Right hindlimb (tissue), 1 donor: ENCODE measurements around the gene UBE3C.
"Not testable (repeated sequence)": the region's sequence is repeated elsewhere in the genome, so short reads cannot be mapped to it uniquely, and the experiment has no call there.

Experiments
- DNase-seq: peaks from one replicate; pipeline ENCODE4 v3.0.0-alpha.2; 2018

Gene UBE3C

DNA sequence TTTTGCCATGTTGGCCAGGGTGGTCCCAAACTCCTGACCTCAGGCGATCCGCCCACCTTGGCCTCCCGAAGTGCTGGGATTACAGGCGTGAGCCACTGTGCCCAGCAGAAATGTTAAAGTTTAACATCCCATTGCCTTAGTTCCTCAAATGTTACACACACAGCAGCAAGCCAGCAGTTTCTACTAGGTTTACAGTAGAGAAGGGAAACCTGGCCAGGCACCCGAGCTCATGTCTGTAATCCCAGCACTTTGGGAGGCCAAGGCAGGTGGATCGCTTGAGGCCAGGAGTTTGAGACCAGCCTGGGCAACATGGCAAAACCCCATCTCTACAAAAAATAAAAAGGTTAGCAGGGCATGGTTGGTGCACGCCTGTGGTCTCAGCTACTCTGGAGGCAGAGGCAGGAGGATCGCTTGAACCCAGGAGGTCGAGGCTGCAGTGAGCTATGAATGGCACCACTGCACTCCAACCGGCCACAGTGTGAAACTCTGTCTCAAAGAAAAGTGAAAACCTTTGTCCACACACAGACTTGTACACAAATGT, 135.4 kb downstream of the UBE3C start:
- not testable (repeated sequence) for DNase-seq

DNA sequence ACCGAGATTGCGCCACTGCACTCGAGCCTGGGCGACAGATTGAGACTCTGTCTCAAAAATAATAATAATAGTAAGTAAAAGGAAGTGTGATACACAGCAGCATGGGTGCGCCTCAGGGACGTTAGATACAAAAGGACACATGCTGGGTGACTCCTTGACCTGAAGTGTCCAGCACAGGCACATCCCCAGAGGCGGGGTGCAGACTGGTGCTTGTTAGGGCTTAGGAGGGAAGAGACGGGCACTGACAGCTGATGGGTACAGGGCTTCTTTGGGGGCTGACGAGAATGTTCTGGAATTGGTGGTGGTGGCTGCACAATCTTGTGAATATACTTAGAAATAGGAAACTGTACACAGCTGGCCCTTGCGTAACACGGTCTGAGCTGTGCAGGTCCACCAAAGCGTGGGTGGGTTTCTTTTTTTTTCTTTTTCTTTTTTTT, 136.3 kb downstream of the UBE3C start:
- DNase-seq = no peak

DNA sequence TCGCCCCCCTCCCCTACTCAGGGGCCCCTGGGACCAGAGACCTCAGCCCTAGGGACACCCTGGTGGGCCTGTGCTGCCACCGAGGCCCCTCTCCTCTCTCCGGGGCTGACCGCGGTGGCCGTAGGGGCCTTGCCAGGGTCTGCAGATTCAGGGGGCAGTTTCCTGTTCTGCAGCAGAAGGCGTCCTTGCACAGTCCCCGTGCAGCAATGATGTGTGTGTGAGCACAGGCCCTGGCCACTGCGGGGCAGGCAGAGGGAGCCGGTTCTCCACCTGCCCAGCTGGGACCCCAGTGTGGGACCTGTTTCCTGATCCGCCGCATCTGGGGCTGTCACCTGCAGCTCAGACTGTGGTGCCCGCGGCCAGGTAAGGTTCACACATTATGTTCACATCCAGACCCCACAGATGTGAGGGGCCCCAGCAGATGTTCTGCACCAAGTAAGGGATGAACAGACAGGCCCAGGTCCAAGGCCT, 137.4 kb downstream of the UBE3C start:
- DNase-seq = no peak

DNA sequence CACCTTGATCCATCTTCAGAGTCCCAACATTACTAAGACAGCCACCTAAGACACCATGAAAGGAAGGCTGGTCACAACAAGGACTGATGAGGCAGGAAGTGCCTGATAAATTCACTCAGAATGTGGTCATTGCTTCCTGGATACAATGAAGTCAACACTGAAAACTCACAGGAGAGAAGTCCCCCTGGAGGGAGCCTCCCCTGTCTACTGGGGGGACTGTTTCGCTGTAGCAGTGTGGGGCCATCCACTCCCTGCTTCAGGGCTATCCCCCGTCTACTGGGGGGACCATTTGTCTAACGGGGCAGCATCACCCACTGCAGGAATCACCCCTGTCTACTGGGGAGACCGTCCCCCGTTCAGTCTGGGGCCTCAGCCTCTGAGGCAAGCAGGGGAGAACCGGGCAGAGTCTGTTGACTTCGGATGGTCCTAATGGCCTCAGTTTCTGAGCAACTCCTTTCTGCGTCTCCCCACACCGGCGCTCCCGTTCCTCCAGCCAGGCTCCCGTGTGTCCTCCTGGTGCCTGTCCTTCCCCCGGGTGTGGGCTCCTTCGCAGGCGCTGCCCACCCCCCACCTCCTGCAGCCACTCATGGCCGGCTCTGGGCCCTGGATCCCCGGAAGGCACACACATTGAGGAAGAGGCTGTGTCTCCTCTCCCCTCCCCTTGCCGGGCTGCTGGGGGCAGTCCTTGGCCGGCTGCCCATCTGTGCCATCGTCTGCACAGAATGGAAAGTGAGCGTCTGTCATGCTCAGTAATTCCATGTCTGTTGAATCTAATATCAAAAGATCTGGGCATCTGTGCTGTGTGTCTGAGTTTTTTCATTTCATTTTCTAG, 138.2 kb downstream of the UBE3C start:
- peak; percentile 30 for DNase-seq

DNA sequence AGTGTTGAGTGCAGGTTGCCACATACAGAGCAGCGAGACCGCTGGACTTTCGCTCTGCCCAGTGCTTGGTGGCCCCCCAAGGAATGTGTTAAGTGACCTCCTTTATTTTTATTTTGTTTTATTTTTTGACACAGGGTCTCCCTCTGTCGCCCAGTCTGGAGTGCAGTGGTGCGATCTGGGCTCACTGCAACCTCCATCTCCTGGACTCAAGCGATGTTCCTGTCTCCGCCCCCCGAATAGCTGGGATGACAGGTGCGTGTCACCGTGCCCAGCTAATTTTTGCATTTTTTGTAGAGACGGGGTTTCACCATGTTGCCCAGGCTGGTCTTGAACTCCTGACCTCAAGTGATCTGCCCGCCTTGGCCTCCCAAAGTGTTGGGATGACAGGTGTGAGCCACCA, 138.8 kb downstream of the UBE3C start:
- DNase-seq = not testable (repeated sequence)

DNA sequence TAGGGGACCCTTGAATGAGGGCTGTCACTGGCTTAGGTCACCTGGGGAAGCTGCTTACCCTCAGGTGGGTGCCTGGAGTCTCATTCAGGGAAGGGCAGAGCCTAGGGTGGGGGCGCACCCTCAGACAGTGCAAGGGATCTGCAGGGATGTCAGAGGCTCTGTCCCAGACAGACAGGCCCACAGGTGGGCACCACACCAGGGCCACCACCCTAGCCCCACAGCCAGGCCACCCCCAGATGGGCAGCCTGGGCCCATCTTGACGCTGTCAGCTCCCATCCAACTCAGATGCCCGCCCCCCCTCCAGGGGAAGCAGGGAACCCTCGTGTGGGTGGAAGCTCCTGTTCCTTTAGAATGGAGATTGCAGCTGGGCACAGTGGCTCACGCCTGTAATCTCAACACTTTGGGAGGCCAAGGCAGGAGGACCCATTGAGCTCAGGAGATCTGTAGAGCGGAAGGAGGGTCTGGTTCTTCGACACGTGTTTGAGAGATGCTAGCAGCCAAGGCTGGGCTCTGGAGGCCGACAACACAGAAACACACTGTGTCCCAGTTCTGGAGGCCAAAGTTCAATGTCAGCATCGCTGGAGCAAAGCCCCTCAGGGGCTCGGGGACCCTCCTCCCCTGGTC, 139.6 kb downstream of the UBE3C start:
- no peak for DNase-seq

DNA sequence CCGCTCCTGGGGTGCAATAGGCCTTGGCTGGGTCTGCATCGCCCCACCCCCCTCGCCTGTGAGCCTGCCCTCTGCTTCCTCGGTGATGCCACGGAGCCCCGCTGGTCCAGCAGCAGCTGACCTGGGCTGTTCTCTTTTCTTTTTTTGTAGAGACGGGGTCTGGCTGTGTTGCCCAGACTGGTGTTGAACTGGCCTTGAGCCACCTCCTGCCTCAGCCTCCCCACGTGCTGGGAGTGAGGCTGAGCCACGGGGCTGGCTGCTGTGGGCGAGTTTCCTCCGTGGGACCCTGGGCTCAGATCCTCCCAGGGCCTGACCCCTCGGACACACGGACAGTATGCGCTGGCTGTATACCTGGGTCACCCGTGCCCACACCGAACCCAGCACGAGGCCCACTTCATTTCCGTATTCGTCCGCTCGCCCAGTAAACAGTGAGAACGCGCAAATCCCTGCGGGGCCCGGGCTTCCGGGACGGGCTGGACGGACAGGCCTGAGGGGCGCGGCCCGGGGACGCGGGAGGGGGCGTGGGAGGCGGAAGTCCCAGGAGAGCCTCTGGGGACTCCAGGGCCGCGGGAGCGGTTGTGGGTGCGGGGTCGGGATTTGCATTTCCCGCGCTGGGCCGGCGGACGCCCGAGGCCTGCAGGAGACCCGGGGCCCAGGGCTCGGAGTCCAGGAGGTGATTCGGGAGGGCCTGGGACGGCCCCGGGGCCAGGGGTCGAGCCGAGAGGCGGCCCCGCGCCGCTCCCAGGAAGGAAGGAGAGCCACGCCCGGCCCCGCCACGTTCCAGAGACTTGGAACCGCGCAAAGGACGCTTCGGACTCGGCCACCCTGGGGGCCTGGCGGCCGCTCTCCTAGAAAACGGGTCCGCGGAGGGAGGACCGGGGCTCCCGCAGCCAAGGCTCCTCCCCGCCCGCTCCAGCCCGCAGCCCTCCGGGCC, 140.3 kb downstream of the UBE3C start:
- DNase-seq = peak; percentile 52

DNA sequence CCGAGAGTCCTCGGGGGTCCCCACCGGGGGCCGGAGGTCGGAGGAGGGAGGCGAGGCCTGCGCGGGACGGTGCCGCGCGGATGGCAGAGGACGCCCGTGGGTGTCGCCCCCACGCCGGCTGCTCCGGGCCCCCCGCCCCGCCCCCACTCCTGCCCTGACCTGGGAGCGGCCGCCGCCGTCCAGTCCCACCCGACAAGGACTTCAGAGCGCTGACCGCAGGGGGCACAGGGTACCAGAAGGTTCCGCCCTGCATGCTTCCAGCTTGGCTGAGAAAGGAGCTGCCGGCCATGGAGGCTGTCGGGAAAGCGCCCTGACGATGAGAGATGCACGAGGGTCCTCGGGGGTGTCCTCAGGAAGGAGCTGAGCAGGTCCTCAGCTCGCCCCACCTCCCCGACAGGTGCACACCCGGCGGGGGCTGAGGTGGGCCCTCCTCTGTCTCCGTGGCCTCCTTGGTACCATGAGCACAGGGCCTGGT, 141.1 kb downstream of the UBE3C start:
- DNase-seq = no peak

DNA sequence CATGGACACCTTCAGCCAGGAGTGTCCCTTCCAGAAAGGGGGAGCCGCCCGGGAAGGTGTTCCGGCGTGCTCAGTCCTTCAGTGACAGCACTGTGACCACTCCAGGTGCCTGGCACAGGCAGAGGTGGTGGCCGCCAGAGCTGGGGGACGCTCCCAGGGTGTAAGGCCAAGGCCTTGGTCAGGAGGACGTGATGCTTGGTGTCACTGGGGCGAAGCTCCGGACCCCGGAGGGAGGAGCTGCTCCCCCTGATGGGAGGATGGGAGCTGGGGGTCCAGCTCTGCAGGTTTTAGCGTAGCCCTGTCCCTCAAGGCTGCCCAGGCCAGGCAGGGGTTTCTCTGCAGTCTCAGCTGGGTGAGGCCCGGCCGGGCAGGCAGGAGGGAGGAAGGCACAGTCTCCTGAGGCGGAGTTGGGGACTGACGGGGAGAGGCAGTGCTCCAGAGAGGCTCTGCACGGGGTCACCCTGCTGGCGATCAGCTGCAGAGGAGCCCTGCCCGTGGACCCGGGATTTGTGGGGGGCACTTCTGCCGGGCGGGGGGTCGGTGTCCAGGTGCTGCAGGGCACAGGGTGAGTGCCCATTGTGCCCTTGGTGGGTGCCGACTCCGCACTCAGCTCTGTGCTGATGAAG, 141.6 kb downstream of the UBE3C start:
- DNase-seq = no peak

DNA sequence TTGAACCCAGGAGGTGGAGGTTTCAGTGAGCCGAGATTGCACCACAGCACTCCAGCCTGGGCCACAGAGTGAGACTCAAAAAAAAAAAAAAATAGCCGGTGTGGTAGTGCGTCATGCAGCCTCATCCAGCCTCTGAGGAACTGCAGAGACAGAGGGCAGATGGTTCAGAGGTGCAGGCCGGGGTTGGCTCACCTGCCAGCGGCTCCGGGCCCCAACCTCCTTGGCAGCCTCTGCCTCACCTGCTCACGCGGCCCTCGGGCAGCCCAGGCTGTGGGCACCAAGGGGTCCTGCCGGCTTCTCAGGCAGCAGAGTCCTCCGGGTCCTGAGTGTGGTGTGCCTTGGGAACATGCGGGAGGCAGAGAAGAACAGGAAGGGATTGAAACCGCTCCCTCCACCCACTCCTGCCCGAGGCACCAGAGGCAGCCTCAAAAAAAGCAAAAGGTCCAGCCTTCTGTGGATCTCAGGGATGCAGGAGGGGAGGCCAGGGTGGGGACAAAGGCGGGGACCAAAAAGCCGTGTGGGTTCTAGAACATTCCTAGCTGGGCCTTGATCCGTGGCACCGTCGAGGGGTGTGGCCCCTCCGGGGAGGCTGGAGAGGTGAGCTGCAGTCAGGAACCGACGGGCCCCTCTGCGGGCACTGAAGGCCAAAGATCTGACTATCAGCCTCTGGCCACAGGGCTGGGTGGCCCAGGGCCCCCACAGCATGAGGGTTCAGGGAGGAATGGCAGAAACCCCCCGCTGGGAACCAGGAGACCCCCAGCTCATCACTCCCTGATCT, 142.7 kb downstream of the UBE3C start:
- no peak for DNase-seq

DNA sequence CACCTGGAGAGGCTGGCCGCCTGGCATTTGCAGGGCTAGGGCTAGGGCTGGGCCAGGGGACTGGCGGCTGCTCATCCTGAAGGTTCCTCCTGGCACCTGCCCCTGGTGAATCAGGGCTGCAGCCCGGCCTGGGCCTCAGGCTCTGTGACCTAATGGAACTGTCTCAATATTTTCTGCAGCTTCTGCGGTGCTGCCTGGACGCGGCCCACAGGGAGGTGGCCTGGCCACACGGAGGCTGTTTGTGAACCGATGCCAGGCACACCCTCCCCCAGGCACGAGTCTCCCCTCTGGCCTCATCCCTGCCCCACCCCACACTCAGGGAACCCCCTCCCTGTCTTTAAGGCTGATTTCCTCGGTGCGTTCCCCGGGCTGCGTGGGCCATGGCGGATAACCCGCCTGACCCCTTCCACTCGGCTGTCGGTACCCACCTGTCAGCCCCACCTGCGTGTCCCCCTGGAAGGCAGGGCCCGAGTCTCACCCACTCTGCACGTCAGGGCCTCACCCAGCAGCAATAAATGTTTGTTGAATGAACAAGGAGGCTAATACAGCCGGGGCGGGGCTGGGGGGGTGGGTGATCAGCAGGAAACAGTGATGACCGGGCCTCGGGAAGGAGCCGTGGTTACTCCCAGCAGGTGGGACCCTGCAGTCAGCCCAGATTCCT, 143.5 kb downstream of the UBE3C start:
- no peak for DNase-seq

DNA sequence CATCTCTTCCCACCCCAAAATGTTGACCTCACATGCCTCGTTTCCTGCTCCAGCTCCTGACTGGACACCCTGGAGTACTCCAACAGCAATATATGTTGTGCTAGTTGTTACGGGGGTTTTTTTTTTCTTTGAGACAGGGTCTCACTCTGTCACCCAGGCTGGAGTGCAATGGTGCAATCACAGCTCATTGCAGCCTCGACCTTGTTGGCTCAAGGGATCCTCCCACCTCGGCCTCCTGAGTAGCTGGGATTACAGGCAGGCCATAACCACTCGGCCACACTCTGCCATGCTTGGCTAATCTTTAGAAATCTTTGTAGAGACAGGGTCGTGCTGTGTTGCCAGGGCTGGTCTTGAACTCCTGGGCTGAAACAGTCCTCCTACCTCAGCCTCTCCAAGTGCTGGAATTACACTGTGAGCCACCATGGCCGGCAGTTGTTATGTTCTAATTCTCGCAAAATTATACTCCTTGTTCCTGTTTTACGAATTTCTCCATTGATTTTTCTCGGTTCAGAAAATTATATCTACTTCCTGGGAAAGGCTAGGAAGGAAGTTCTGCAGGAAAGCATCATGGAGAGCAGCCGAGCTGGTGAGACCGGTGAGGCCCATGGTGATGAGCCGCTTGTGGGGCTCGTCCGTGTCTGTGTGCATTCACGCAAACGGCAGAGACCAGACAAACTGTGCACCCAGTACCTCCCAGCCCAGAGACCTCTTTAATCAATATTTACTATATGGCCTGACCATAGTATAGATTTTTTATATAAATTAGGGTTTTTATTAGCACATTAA, 145.7 kb downstream of the UBE3C start:
- no peak for DNase-seq

DNA sequence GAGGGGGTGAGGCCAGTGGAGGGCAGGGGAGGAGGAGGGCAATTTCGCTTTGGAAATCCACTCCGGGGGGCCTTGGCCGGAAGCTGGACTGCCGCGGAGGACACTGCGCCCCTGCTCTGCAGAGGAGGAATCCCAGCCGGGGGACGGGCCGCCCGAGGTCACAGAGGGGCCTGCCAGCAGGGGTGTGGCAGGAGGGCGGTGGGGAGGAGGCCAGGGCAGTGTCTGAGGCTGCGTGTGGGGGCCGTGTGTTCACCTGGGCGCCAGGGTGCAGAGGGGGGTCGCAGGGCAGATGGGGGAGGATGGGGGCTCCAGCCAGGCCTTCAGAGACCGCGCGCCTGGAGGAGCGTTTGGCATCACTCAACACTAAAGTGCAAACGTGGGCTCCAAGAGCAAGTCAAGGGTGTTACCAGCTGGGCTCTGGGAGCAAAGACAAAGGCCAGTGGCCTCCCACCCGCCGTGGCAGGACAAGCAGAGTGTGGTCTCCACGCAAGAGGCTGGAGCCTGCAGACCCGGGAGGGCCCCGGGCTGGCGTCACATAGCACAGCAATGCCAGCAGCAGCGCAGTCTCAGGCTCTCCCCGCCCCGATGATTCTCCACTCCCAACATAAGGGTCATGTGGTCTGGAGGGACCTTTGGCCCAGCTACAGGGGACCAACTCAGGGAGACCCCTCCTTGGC, 152.8 kb downstream of the UBE3C start:
- peak; percentile 2 for DNase-seq

DNA sequence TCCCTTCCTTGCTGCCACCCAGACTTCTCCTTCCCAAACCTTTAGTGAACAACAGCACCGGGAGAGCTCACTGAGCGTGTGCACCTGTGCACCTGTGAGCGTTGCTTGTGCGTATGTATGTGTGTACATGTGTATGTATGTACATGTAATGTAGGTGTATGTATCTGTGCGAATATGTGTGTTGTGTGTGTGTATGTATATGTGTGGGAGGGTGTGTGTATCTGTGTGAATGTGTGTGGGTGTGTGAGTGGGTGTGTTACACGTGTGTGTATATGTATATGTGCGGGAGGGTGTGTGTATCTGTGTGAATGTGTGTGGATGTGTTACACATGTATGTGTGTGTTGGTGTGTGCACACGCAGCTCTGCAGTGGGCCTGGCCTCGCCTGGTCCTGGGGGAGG, 153.5 kb downstream of the UBE3C start:
- DNase-seq = no peak

DNA sequence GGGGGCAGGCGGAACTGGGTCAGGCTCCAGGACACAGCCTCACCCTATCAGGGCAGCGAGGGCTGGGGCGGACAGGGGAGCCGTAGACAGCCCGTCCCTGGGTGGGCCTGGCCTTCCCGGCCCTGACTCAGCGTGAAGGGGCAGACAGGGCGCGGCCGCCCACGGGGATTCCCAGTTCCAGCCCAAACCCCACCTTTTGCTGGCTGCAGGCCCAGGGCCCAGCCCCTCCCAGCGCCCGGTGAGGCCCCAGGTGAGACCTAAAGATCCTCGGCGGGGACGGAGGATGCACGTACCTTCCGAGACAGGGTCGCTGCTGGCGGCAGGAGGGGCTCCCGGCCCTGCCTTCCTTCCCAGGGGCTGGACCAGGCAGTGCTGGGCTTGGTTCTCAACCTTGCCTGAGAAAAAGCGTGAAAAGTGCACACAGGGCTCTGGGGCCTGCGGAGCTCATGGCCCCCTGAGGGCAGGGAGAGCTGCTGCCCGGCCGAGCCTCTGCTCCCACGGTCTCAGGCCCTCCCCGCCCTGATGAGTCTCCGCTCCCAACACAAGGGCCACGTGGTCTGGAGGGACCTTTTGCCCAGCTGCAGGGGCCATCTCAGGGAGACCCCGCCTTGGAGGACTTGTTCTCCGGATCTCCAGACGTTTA, 154.2 kb downstream of the UBE3C start:
- peak; percentile 11 for DNase-seq

DNA sequence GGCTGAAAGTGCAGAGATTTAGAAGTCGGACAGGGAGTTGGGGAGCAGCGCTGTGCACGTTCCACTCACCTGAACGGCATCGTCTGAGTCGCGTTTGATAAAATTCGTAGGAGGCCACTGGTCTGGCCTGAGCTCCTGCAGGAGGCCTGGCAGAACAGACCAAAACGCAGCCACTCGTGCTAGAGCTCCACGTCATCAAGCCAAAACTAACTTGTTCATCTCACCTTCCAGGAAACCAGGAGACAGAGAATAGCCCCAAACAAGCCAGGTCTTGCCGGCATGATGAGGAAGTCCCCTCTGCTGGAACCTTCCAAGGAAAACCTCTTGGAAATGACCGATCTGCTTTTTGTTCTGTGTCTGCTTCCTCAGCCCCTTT, 154.7 kb downstream of the UBE3C start:
- peak; percentile 0 for DNase-seq

DNA sequence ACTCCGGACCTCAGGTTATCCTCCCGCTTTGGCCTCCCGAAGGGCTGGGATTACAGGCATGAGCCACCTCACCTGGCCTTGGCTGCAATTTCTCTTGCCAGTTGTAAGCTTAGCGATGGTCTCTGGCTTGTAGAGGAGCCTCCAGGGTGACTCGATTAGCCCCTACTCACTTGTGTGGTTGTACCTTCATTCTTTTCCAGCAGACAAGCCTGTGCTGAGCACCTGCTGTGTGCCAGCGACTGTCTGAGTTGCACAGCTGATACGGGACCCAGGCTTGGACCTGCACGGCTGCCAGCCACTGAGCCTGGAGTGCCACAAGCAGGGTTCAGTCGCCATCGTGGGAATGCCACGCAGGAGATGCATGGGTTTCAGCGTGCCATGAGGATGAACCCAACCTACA, 156.0 kb downstream of the UBE3C start:
- no peak for DNase-seq

DNA sequence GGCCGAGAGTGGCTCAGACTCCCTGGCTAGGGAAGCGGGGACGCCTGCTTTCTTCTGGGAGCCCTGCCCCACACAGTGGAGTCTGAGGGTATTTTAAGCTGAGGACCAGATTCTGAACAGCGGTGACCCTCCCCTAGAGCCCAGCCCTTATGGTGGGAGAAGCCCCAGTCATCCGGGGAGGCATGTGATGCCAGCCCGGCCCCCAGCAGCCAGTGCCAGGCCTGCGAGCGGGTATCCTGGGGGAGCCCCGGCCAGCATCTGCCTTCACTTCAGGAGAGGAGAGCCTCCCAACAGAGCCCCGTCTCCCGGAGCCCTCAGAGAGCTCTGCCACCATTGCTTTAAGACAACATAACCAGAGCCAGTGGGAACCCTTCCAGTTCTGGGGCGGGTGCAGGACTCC, 156.6 kb downstream of the UBE3C start:
- DNase-seq = no peak

DNA sequence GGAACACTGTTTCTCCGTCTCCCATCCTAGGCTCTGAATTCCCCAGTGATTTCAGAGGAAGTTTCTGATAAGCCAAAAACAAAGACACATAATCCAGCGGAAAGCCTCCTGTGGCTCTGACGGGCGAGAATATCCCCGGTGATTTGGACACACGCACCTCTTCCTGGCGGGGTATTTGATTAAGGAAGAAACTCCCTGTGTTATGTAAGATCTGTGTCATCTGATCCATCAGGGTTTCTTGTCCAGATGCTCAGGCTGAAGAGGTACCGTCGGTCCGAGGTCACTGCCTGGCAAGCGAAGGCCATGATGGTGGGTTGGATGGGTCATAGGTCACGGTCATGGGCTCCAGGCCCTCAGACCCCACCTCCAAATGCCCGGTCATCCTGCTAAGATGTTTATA, 158.5 kb downstream of the UBE3C start:
- no peak for DNase-seq
